Activated CD8-positive, alpha-beta memory T cell treated with anti-CD3 and anti-CD28 coated beads for 48 hours (primary cell): ENCODE data around the gene DOCK9.

Experiments
- DNase-seq, 3 experiments: peaks; one replicate each; pipeline ENCODE4 v3.0.0-alpha.2; 2020; ENCODE audit warnings: low read depth in 2 of 3, low spot score in 2 of 3

Gene DOCK9

GRCh38 chr13:98888890-98889279, 89.0 kb downstream of the DOCK9 start:
- DNase-seq: no peak

- DNase-seq: no peak
Observed at GRCh38 chr13:98888222-98888889, 89.5 kb downstream of the DOCK9 start.

- DNase-seq: no peak
Observed at GRCh38 chr13:98886587-98887230, 91.2 kb downstream of the DOCK9 start.

GRCh38 chr13:98885600-98885999, 92.3 kb downstream of the DOCK9 start:
- DNase-seq: no peak

GRCh38 chr13:98883998-98884397, 93.9 kb downstream of the DOCK9 start:
- no peak for DNase-seq

- DNase-seq: no peak
Observed at GRCh38 chr13:98881390-98881789, 96.5 kb downstream of the DOCK9 start.

- no peak for DNase-seq
Observed at GRCh38 chr13:98880677-98881076, 97.2 kb downstream of the DOCK9 start.

GRCh38 chr13:98879957-98880356, 97.9 kb downstream of the DOCK9 start:
- DNase-seq: no peak

GRCh38 chr13:98879127-98879520, 98.7 kb downstream of the DOCK9 start:
- DNase-seq: no peak

- DNase-seq: no peak
Observed at GRCh38 chr13:98878486-98879126, 99.3 kb downstream of the DOCK9 start.

- no peak for DNase-seq
Observed at GRCh38 chr13:98877936-98878335, 99.9 kb downstream of the DOCK9 start.

GRCh38 chr13:98877466-98877865, 100.4 kb downstream of the DOCK9 start:
- DNase-seq: no peak

GRCh38 chr13:98875146-98875729, 102.6 kb downstream of the DOCK9 start:
- DNase-seq: no peak

GRCh38 chr13:98874029-98874397, 103.9 kb downstream of the DOCK9 start:
- DNase-seq: no peak

- DNase-seq: no peak
Observed at GRCh38 chr13:98873377-98874028, 104.4 kb downstream of the DOCK9 start.

GRCh38 chr13:98871727-98872126, 106.1 kb downstream of the DOCK9 start:
- DNase-seq: no peak

GRCh38 chr13:98869408-98870090, 108.3 kb downstream of the DOCK9 start:
- no peak for DNase-seq

GRCh38 chr13:98868932-98869331, 108.9 kb downstream of the DOCK9 start:
- no peak for DNase-seq

GRCh38 chr13:98866882-98867281, 111.0 kb downstream of the DOCK9 start:
- DNase-seq: no peak

GRCh38 chr13:98860491-98860890, 117.4 kb downstream of the DOCK9 start:
- DNase-seq: no peak

GRCh38 chr13:98858191-98858590, 119.7 kb downstream of the DOCK9 start:
- no peak for DNase-seq
